Caco-2 (cell line): ENCODE measurements around the gene RAB7B. TPM values are rescaled to one million over a fixed set of nuclear protein-coding genes. Genes with fewer than 3 reads are reported as not detected.

Source experiments
- BruUV-seq: library from RNA; stranded (reverse); fragments of 400-500 nt; replicated peaks from 2 replicates; lab custom pipeline; 2021; lab: Mats Ljungman, UMichigan
- CTCF ChIA-PET: fragments of 300-600 bp; sonication (Branson Sonifier 250); formaldehyde crosslinking; loops from one replicate; lab custom pipeline; 2022; ENCODE audit warnings: antibody characterized with exemption; lab: Charles Lee
- POLR2A ChIA-PET: fragments of 300-600 bp; sonication (Branson Sonifier 250); formaldehyde crosslinking; loops from one replicate; lab custom pipeline; 2022; ENCODE audit warnings: antibody characterized with exemption; lab: Charles Lee
- DNase-seq, 2 experiments: peaks; one replicate each; pipeline versions ENCODE4 v3.0.0 to v3.0.0-alpha.2; 2020 to 2022
- H3K27me3 ChIP-seq: replicated peaks from 2 replicates; pipeline ENCODE4 v1.6.0; 2011; ENCODE audit warnings: low read length; ENCODE audit not compliant: control insufficient read depth, insufficient read depth
- H3K36me3 ChIP-seq: 2 replicates; pipeline ENCODE4 v1.5.1; 2011; ENCODE audit warnings: low read length; ENCODE audit not compliant: control insufficient read depth, insufficient read depth
- H3K4me1 ChIP-seq: fragments of 250-450 bp; sonication (Bioruptor Pico); 2 replicates; pipeline ENCODE4 v1.5.1; 2020; ENCODE audit warnings: mild to moderate bottlenecking
- H3K4me3 ChIP-seq: 2 replicates; pipeline ENCODE4 v1.5.1; 2011; ENCODE audit warnings: low read depth, mild to moderate bottlenecking, control low read depth, low read length
- H3K9me3 ChIP-seq: fragments of 250-450 bp; sonication (Bioruptor Pico); 2 replicates; pipeline ENCODE4 v1.5.1; 2020; ENCODE audit warnings: mild to moderate bottlenecking, moderate library complexity
- H3K27ac Mint-ChIP-seq: one replicate; pipeline ENCODE4 v1.8.0; 2022; ENCODE audit warnings: mixed read lengths; ENCODE audit not compliant: unreplicated experiment
- H3K27me3 Mint-ChIP-seq: one replicate; pipeline ENCODE4 v1.8.0; 2022; ENCODE audit warnings: mixed read lengths; ENCODE audit not compliant: insufficient read depth, unreplicated experiment
- H3K36me3 Mint-ChIP-seq: one replicate; pipeline ENCODE4 v1.8.0; 2022; ENCODE audit warnings: mild to moderate bottlenecking, mixed read lengths; ENCODE audit not compliant: insufficient read depth, unreplicated experiment
- H3K4me1 Mint-ChIP-seq: one replicate; pipeline ENCODE4 v1.8.0; 2022; ENCODE audit warnings: low read depth, mixed read lengths; ENCODE audit not compliant: unreplicated experiment
- H3K4me3 Mint-ChIP-seq: one replicate; pipeline ENCODE4 v1.8.0; 2022; ENCODE audit warnings: mild to moderate bottlenecking, moderate library complexity, mixed read lengths; ENCODE audit not compliant: unreplicated experiment
- H3K9me3 Mint-ChIP-seq: one replicate; pipeline ENCODE4 v1.8.0; 2022; ENCODE audit warnings: mixed read lengths; ENCODE audit not compliant: unreplicated experiment
- CTCF ChIP-seq, 2 experiments: fragments of 200-600 bp in 1 of 2; IDR thresholded peaks; 1 replicate in 1 of 2; 2 replicates in 1 of 2; pipeline versions ENCODE4 v1.5.1 to v1.8.0; 2011 to 2022; ENCODE audit warnings: antibody characterized with exemption in 1 of 2, control low read depth in 1 of 2, inconsistent platforms in 1 of 2, low read depth in 1 of 2, low read length in 1 of 2, mild to moderate bottlenecking in 1 of 2, moderate library complexity in 1 of 2; ENCODE audit not compliant: insufficient read depth in 1 of 2, severe bottlenecking in 1 of 2, unreplicated experiment in 1 of 2
- intact Hi-C: fragments of 100-400 bp; cut with micrococcal nuclease; formaldehyde crosslinking; loops from one replicate; pipeline ENCODE4 v1.10.0; 2022; ENCODE audit not compliant: unreplicated experiment
- total RNA-seq: library from RNA; stranded (reverse); gene quantifications from 2 replicates; pipeline ENCODE4 v1.2.3, GENCODE V29; 2022

RAB7B gene
- total RNA-seq, 1 experiment from 2014 or later: not detected

- Mint-ChIP-seq H3K9me3 (no peaks in the 10 kb centered on the region), H3K27ac (no peak overlapping the region), H3K36me3 (peaks cover 5% of the 10 kb centered on the region), H3K4me1 (peaks cover 7% of the 10 kb centered on the region), H3K27me3 (peaks cover 10% of the 10 kb centered on the region), H3K4me3 (no peak overlapping the region)
- Histone ChIP-seq H3K36me3 (no peaks in the 10 kb centered on the region), H3K4me1 (peaks cover 16% of the 10 kb centered on the region; the same call in 1 of the 2 replicates), H3K4me3 (no peak overlapping the region), H3K27me3 (no peaks in the 10 kb centered on the region), H3K9me3 (no peaks in the 10 kb centered on the region)
- TF ChIP-seq CTCF (IDR thresholded peaks at IDR 0.05; ENCODE audit: insufficient read depth in 1 of 2, low read depth in 1 of 2, low read length in 1 of 2, severe bottlenecking in 1 of 2, unreplicated experiment in 1 of 2): no peak
- ChIA-PET POLR2A (no interaction called here), CTCF (no interaction called here)
- DNase-seq: no peak
- BruUV-seq: no TSS peak
- intact Hi-C loops: no loop called here
Measured at GRCh38 chr1:205945069-205945468, 58.1 kb downstream of the RAB7B start.

- H3K36me3 Mint-ChIP-seq: peaks cover 5% of the 10 kb centered on the region
- H3K4me3 ChIP-seq: no peak overlapping the region
- no peaks in the 10 kb centered on the region for H3K9me3 Mint-ChIP-seq
- POLR2A ChIA-PET: no interaction called here
- peaks cover 7% of the 10 kb centered on the region for H3K4me1 Mint-ChIP-seq
- intact Hi-C loops: no loop called here
- no TSS peak for BruUV-seq
- no peak for TF ChIP-seq CTCF (IDR thresholded peaks at IDR 0.05; ENCODE audit: insufficient read depth in 1 of 2, low read depth in 1 of 2, low read length in 1 of 2, severe bottlenecking in 1 of 2, unreplicated experiment in 1 of 2)
- H3K9me3 ChIP-seq: no peaks in the 10 kb centered on the region
- DNase-seq: no peak
- no peak overlapping the region for H3K27ac Mint-ChIP-seq
- no peaks in the 10 kb centered on the region for H3K36me3 ChIP-seq
- H3K4me3 Mint-ChIP-seq: no peak overlapping the region
- peaks cover 10% of the 10 kb centered on the region for H3K27me3 Mint-ChIP-seq
- CTCF ChIA-PET: no interaction called here
- H3K27me3 ChIP-seq: no peaks in the 10 kb centered on the region
- H3K4me1 ChIP-seq: peaks cover 16% of the 10 kb centered on the region; the same call in 1 of the 2 replicates
Measured at GRCh38 chr1:205944525-205944924, 58.7 kb downstream of the RAB7B start.

GRCh38 chr1:205943245-205943644 lies 60.0 kb downstream of the RAB7B start, which contains the start of gene SLC26A9:
Gene SLC26A9 (minus strand): TSS chr1:205943456. CDS start chr1:205935820, 7,636 bp downstream.
- Mint-ChIP-seq H3K9me3 (no peaks in the 10 kb centered on the region), H3K27ac (no peak within 1 kb of the TSS), H3K4me3 (no peak within 1 kb of the TSS), H3K27me3 (peaks cover 10% of the 10 kb centered on the region), H3K4me1 (peaks cover 7% of the 10 kb centered on the region), H3K36me3 (peaks cover 5% of the 10 kb centered on the region)
- intact Hi-C loops: no loop called here
- TF ChIP-seq CTCF (IDR thresholded peaks at IDR 0.05; ENCODE audit: insufficient read depth in 1 of 2, low read depth in 1 of 2, low read length in 1 of 2, severe bottlenecking in 1 of 2, unreplicated experiment in 1 of 2): no peak
- Histone ChIP-seq H3K27me3 (no peaks in the 10 kb centered on the region), H3K9me3 (no peaks in the 10 kb centered on the region), H3K4me1 (peaks cover 16% of the 10 kb centered on the region; the same call in 1 of the 2 replicates), H3K4me3 (no peak within 1 kb of the TSS), H3K36me3 (no peaks in the 10 kb centered on the region)
- no peak for DNase-seq
- CTCF ChIA-PET: no interaction called here
- POLR2A ChIA-PET: no interaction called here
- no TSS peak for BruUV-seq
